HepG2 (cell line): ENCODE results near the gene MTX1. TPM values are rescaled to one million over a fixed set of nuclear protein-coding genes. Genes with fewer than 3 reads are reported as not detected.

Experiments
- BHLHE40 ChIP-seq: IDR thresholded peaks from 2 replicates; pipeline ENCODE4 v1.6.1; 2011; ENCODE audit warnings: low read length, improper control_type of control experiment
- DPF2 ChIP-seq: sonication (generic); formaldehyde crosslinking; IDR thresholded peaks from 2 replicates; pipeline ENCODE4 v1.4.0; 2020; ENCODE audit warnings: mild to moderate bottlenecking, low read depth, missing genetic modification reagents, borderline replicate concordance
- HOXA9 ChIP-seq: sonication (generic); formaldehyde crosslinking; IDR thresholded peaks from 2 replicates; pipeline ENCODE4 v1.8.1; 2022; ENCODE audit warnings: missing genetic modification reagents, mild to moderate bottlenecking, moderate library complexity, borderline replicate concordance
- MED13 ChIP-seq: sonication (generic); formaldehyde crosslinking; IDR thresholded peaks from 2 replicates; pipeline ENCODE4 v1.5.0; 2020; ENCODE audit warnings: missing genetic modification reagents
- RARG ChIP-seq: sonication (generic); formaldehyde crosslinking; IDR thresholded peaks from 2 replicates; pipeline ENCODE4 v1.4.0; 2020; ENCODE audit warnings: low read depth, mild to moderate bottlenecking, missing genetic modification reagents
- SNAI1 ChIP-seq: sonication (generic); formaldehyde crosslinking; IDR thresholded peaks from 2 replicates; pipeline ENCODE4 v1.5.0; 2020; ENCODE audit warnings: mild to moderate bottlenecking, missing genetic modification reagents, borderline replicate concordance
- ZBTB37 ChIP-seq: sonication (generic); formaldehyde crosslinking; IDR thresholded peaks from 2 replicates; pipeline ENCODE4 v1.4.0; 2020; ENCODE audit warnings: mild to moderate bottlenecking, missing genetic modification reagents
- ZNF382 ChIP-seq: sonication (generic); formaldehyde crosslinking; IDR thresholded peaks from 2 replicates; pipeline ENCODE4 v1.5.0; 2020; ENCODE audit warnings: missing genetic modification reagents, mild to moderate bottlenecking, borderline replicate concordance
- ZNF44 ChIP-seq: sonication (generic); formaldehyde crosslinking; IDR thresholded peaks from 2 replicates; pipeline ENCODE4 v1.5.1; 2020; ENCODE audit warnings: mild to moderate bottlenecking, missing genetic modification reagents
- ZNF546 ChIP-seq: sonication (generic); formaldehyde crosslinking; conservative IDR thresholded peaks from 2 replicates; pipeline ENCODE4 v1.8.1; 2023; ENCODE audit warnings: mild to moderate bottlenecking, missing genetic modification reagents
- ZNF574 ChIP-seq: sonication (generic); formaldehyde crosslinking; IDR thresholded peaks from 2 replicates; pipeline ENCODE4 v1.4.0; 2020; ENCODE audit warnings: missing genetic modification reagents
- ZNF615 ChIP-seq: sonication (generic); formaldehyde crosslinking; IDR thresholded peaks from 2 replicates; pipeline ENCODE4 v1.5.0; 2020; ENCODE audit warnings: mild to moderate bottlenecking, missing genetic modification reagents, borderline replicate concordance
- ZNF619 ChIP-seq: sonication (generic); formaldehyde crosslinking; IDR thresholded peaks from 2 replicates; pipeline ENCODE4 v1.4.0; 2020; ENCODE audit warnings: mild to moderate bottlenecking, missing genetic modification reagents
- ZNF788 ChIP-seq: sonication (generic); formaldehyde crosslinking; IDR thresholded peaks from 2 replicates; pipeline ENCODE4 v1.5.0; 2020; ENCODE audit warnings: mild to moderate bottlenecking, missing genetic modification reagents, borderline replicate concordance
- ZNF792 ChIP-seq: IDR thresholded peaks from 2 replicates; pipeline ENCODE4 v1.6.1; 2016
- ZSCAN21 ChIP-seq: sonication (generic); formaldehyde crosslinking; IDR thresholded peaks from 2 replicates; pipeline ENCODE4 v1.8.0; 2022; ENCODE audit warnings: mild to moderate bottlenecking, missing genetic modification reagents, moderate library complexity, borderline replicate concordance
- polyA plus RNA-seq, 8 experiments: library from polyadenylated mRNA; depleted of rRNA in 3 of 8; stranded (reverse) in 7 of 8; unstranded in 1 of 8; fragments of >200 nt; fragmentation: Illumina TruSeq in 4 of 8; extraction: Trizol in 4 of 8; gene quantifications; 2 replicates each; pipeline versions ENCODE4 v1.2.1 to v1.2.3, GENCODE V29; 2011 to 2016; ENCODE audit warnings: low read depth in 4 of 8, missing spikeins in 1 of 8, mixed read lengths in 1 of 8; ENCODE audit not compliant: insufficient read depth in 1 of 8
- total RNA-seq, 5 experiments: library from RNA; depleted of rRNA; stranded (reverse); fragments of >200 nt; fragmentation: Illumina TruSeq; extraction: Trizol; gene quantifications; 2 replicates each; pipeline ENCODE4 v1.2.3, GENCODE V29; 2016; ENCODE audit warnings: low read depth in 1 of 5
- TF ChIP-seq, protein P1 (sequence below): sonication (generic); formaldehyde crosslinking; IDR thresholded peaks from 2 replicates; pipeline ENCODE4 v1.4.0; 2020; ENCODE audit warnings: missing genetic modification reagents, borderline replicate concordance
- TF ChIP-seq, protein P2 (sequence below): IDR thresholded peaks from 2 replicates; pipeline ENCODE4 v1.4.0; 2020; ENCODE audit warnings: mild to moderate bottlenecking, missing genetic modification reagents

Gene MTX1
- total and polyA plus RNA-seq, 2 of the 13 experiments (the other 11 are each of a cell fraction or from before 2014, with no cell fraction given): 64.5 to 72.6 TPM

- TF ChIP-seq, protein P1, sequence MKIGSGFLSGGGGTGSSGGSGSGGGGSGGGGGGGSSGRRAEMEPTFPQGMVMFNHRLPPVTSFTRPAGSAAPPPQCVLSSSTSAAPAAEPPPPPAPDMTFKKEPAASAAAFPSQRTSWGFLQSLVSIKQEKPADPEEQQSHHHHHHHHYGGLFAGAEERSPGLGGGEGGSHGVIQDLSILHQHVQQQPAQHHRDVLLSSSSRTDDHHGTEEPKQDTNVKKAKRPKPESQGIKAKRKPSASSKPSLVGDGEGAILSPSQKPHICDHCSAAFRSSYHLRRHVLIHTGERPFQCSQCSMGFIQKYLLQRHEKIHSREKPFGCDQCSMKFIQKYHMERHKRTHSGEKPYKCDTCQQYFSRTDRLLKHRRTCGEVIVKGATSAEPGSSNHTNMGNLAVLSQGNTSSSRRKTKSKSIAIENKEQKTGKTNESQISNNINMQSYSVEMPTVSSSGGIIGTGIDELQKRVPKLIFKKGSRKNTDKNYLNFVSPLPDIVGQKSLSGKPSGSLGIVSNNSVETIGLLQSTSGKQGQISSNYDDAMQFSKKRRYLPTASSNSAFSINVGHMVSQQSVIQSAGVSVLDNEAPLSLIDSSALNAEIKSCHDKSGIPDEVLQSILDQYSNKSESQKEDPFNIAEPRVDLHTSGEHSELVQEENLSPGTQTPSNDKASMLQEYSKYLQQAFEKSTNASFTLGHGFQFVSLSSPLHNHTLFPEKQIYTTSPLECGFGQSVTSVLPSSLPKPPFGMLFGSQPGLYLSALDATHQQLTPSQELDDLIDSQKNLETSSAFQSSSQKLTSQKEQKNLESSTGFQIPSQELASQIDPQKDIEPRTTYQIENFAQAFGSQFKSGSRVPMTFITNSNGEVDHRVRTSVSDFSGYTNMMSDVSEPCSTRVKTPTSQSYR: no peak
- no peak for TF ChIP-seq ZNF792
- TF ChIP-seq ZNF619 (CRISPR knock-in tag): no peak
- TF ChIP-seq ZNF546 (CRISPR knock-in tag): no peak
- TF ChIP-seq MED13: no peak
- no peak for TF ChIP-seq BHLHE40
- TF ChIP-seq DPF2 (CRISPR knock-in tag): no peak
- TF ChIP-seq RARG: no peak
- TF ChIP-seq ZNF382 (CRISPR knock-in tag): no peak
- TF ChIP-seq ZNF574 (CRISPR knock-in tag): peak; percentile 53; the same call in 1 of the 2 replicates
- no peak for TF ChIP-seq ZBTB37 (CRISPR knock-in tag)
- TF ChIP-seq ZNF615 (CRISPR knock-in tag): no peak
- no peak for TF ChIP-seq SNAI1
- TF ChIP-seq HOXA9 (CRISPR knock-in tag): no peak
- no peak for TF ChIP-seq ZNF788 (CRISPR knock-in tag)
- no peak for TF ChIP-seq ZNF44 (CRISPR knock-in tag)
- TF ChIP-seq, protein P2, sequence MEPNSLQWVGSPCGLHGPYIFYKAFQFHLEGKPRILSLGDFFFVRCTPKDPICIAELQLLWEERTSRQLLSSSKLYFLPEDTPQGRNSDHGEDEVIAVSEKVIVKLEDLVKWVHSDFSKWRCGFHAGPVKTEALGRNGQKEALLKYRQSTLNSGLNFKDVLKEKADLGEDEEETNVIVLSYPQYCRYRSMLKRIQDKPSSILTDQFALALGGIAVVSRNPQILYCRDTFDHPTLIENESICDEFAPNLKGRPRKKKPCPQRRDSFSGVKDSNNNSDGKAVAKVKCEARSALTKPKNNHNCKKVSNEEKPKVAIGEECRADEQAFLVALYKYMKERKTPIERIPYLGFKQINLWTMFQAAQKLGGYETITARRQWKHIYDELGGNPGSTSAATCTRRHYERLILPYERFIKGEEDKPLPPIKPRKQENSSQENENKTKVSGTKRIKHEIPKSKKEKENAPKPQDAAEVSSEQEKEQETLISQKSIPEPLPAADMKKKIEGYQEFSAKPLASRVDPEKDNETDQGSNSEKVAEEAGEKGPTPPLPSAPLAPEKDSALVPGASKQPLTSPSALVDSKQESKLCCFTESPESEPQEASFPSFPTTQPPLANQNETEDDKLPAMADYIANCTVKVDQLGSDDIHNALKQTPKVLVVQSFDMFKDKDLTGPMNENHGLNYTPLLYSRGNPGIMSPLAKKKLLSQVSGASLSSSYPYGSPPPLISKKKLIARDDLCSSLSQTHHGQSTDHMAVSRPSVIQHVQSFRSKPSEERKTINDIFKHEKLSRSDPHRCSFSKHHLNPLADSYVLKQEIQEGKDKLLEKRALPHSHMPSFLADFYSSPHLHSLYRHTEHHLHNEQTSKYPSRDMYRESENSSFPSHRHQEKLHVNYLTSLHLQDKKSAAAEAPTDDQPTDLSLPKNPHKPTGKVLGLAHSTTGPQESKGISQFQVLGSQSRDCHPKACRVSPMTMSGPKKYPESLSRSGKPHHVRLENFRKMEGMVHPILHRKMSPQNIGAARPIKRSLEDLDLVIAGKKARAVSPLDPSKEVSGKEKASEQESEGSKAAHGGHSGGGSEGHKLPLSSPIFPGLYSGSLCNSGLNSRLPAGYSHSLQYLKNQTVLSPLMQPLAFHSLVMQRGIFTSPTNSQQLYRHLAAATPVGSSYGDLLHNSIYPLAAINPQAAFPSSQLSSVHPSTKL (CRISPR knock-in tag): 0 out of 2 replicates have a peak, but pooled peaks have one; percentile 16
- TF ChIP-seq ZSCAN21 (CRISPR knock-in tag): no peak
Measured at GRCh38 chr1:155193275-155193990, 15.1 kb upstream of the MTX1 start (continued).
